Suppressor macrophage (primary cell): ENCODE data around the gene ZBTB32.

ENCODE experiments used
- DNase-seq, 4 experiments: peaks; one replicate each; pipeline ENCODE4 v3.0.0-alpha.2; 2020 to 2022

ZBTB32 gene

GRCh38 chr19:35753634-35754369, 49.4 kb downstream of the ZBTB32 start:
- no peak for DNase-seq

GRCh38 chr19:35754370-35755130, 50.2 kb downstream of the ZBTB32 start:
- no peak for DNase-seq

GRCh38 chr19:35755131-35755549, 50.8 kb downstream of the ZBTB32 start:
- DNase-seq: no peak

- DNase-seq: peak in 3 of 4 experiments; percentile 12 to 51 (median 27)
Observed at GRCh38 chr19:35755550-35756376, 51.4 kb downstream of the ZBTB32 start.

GRCh38 chr19:35756377-35757230, 52.2 kb downstream of the ZBTB32 start, which contains the start of gene HSPB6:
Gene HSPB6 (minus strand): TSS chr19:35757029. CDS start chr19:35757008, 21 bp downstream.
- peak in 2 of 4 experiments; percentile 11 to 20 for DNase-seq

- peak in 3 of 4 experiments; percentile 15 to 44 (median 31) for DNase-seq
Observed at GRCh38 chr19:35757231-35757748, 52.9 kb downstream of the ZBTB32 start.

GRCh38 chr19:35757749-35758608, 53.6 kb downstream of the ZBTB32 start, which contains the start of gene PROSER3:
Gene PROSER3 (plus strand): TSS chr19:35758176. CDS start chr19:35758216, 40 bp downstream.
- peak; percentile 98 to 100 (median 99) for DNase-seq

- no peak for DNase-seq
Observed at GRCh38 chr19:35759697-35760096, 55.3 kb downstream of the ZBTB32 start.

- DNase-seq: no peak
Observed at GRCh38 chr19:35760711-35761349, 56.5 kb downstream of the ZBTB32 start.

GRCh38 chr19:35764432-35765315, 60.3 kb downstream of the ZBTB32 start:
- no peak for DNase-seq
